HG03457 (cell line): ENCODE measurements around the gene GJA10.

Experiments
- ATAC-seq: cut with Tn5 transposase; IDR thresholded peaks from one replicate; pipeline ENCODE4 v1.9.1; 2021; ENCODE audit warnings: moderate number of reproducible peaks; ENCODE audit not compliant: unreplicated experiment

GJA10 gene

DNA sequence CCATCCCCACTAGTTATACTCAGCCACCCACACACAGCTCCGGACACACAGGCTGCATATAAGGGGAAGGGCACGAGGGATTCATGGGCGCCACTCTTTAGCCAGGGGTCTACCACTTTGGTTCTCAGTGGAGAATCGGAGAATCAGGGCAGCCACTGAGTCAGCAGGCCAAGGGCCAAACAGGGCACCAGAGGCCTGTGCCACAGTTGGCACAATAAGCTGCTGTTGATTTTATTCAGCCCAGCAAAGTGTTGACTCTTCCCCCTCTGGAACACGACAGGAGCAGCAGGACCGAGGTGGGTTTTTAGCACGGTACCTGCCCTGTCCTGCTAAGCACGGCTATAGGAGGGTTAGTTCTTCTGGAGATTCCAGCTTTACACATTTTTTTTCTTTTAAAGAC is 48.3 kb downstream of the GJA10 start:
- no peak for ATAC-seq

DNA sequence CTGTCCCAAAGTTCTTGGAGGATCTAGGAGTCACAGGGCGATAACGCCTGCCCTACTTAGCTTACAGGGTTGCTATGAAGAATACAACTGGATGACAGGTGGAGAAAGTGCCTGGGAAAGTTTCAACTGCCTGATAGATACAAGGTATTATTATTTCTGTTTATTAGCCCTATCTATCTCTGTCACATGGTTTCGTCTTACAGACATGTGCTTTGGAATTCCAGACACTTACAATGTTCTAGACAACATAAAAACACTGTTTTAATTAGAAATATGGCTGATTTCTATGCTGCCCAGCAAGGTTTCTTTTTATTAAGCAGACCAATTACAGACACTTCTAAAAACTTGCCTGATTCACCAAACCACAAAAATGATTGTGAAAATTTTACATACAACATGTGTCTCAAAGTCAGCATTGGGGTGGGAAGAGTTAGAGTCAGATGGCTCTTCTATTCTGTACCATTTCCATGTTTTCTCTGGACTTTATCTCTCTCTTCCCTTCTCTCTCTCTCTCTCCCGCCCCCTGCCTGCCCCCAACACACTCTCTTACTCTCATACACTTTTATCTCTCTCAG is 50.0 kb downstream of the GJA10 start:
- no peak for ATAC-seq

DNA sequence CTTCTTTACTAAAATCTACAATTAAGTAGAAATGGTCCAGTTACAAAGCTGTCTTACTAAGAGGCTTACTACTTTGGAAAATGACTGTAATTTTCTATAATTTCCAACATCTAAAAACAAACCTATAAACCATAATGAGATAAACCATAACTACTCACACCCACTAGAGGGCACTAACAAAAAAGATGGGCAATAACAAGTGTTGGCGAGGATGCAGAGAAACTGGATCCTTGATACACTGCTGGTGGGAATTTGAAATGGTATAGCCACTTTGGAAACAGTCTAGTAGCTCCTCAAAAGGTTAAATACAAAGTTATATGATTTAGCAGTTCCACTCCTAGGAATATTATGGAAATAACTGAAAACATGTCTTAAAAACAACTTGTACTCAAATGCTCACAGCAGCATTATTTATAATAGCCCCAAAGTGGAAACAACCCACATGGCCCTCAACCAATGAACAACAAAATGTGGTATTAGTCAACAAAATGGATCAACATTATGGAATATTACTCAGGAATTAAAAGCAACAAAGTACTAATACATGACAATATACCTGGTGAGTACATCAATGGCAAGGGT is 50.6 kb downstream of the GJA10 start:
- ATAC-seq, result no peak
